B cell (primary cell): ENCODE measurements around the gene FXYD7.

Experiments
- CTCF ChIP-seq: fragments of 200-600 bp; IDR thresholded peaks from one replicate; pipeline ENCODE4 v1.8.0; 2022; ENCODE audit warnings: antibody characterized with exemption, mild to moderate bottlenecking
- EZH2 ChIP-seq: IDR thresholded peaks from 2 replicates; pipeline ENCODE4 v1.6.1; 2012; ENCODE audit warnings: borderline replicate concordance, low read depth, mild to moderate bottlenecking, moderate library complexity, low read length; ENCODE audit not compliant: insufficient read depth, poor library complexity, severe bottlenecking

DNA sequence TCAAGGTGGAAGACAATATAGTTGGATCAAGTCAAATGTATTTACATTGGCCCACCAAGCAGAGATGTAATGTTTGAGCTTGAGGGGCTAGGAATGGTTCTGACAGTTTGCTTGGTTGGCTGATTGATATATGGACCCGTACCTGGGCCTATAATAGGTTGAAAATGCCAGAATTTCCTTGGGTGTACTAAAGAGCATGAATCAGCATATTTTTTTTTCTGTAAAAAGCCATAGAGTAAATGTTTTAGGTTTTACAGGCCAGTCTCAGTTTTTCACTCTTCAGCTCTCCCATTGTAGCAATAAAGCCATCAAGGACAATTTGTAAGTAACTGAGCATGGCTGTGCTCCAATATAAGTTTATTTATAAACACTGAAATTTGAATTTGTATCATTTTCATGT, 38.3 kb downstream of the FXYD7 start:
- TF ChIP-seq CTCF = no peak
- TF ChIP-seq EZH2 = no peak
